HG03139 (cell line): ENCODE measurements around the gene BPTF.
"Not testable (repeated sequence)": the region's sequence is repeated elsewhere in the genome, so short reads cannot be mapped to it uniquely, and the experiment has no call there.

Experiments used
- ATAC-seq: cut with Tn5 transposase; IDR thresholded peaks from one replicate; pipeline ENCODE4 v1.9.1; 2021; ENCODE audit not compliant: unreplicated experiment

BPTF gene

GRCh38 chr17:67881083-67881482 is 55.8 kb downstream of the BPTF start:
- ATAC-seq = no peak

GRCh38 chr17:67884741-67885140 is 59.4 kb downstream of the BPTF start:
- no peak for ATAC-seq

GRCh38 chr17:67891481-67892119 is 66.3 kb downstream of the BPTF start:
- ATAC-seq = no peak

- no peak for ATAC-seq
These were observed 77.4 kb downstream of the BPTF start for GRCh38 chr17:67902511-67903231.

- not testable (repeated sequence) for ATAC-seq
These were observed 80.0 kb downstream of the BPTF start for GRCh38 chr17:67905298-67905697.

GRCh38 chr17:67910117-67910803 is 85.0 kb downstream of the BPTF start:
- ATAC-seq = not testable (repeated sequence)

GRCh38 chr17:67911059-67911782 is 85.9 kb downstream of the BPTF start:
- no peak for ATAC-seq

GRCh38 chr17:67912088-67912487 is 86.8 kb downstream of the BPTF start:
- ATAC-seq = no peak

- no peak for ATAC-seq
These were observed 87.4 kb downstream of the BPTF start for GRCh38 chr17:67912656-67913055.

- ATAC-seq = no peak
These were observed 94.9 kb downstream of the BPTF start for GRCh38 chr17:67920212-67920611.

GRCh38 chr17:67922503-67922902 is 97.2 kb downstream of the BPTF start:
- ATAC-seq = no peak

GRCh38 chr17:67928842-67929241 is 103.5 kb downstream of the BPTF start:
- ATAC-seq = not testable (repeated sequence)

- ATAC-seq = no peak
These were observed 105.9 kb downstream of the BPTF start for GRCh38 chr17:67931227-67931626.

GRCh38 chr17:67942810-67943209 is 117.5 kb downstream of the BPTF start:
- ATAC-seq = no peak

GRCh38 chr17:67944035-67944434 is 118.7 kb downstream of the BPTF start:
- ATAC-seq = no peak

- no peak for ATAC-seq
These were observed 121.2 kb downstream of the BPTF start for GRCh38 chr17:67946513-67946912.

GRCh38 chr17:67947325-67947813 is 122.1 kb downstream of the BPTF start:
- no peak for ATAC-seq

- no peak for ATAC-seq
These were observed 125.6 kb downstream of the BPTF start for GRCh38 chr17:67950945-67951344.

- no peak for ATAC-seq
These were observed 134.2 kb downstream of the BPTF start for GRCh38 chr17:67959510-67959909.

- not testable (repeated sequence) for ATAC-seq
These were observed 135.0 kb downstream of the BPTF start for GRCh38 chr17:67960276-67960675.

GRCh38 chr17:67962156-67962555 is 136.9 kb downstream of the BPTF start:
- ATAC-seq = not testable (repeated sequence)
